ENCODE data around the gene COL4A2. TPM values are rescaled to one million over a fixed set of nuclear protein-coding genes. Genes with fewer than 3 reads are reported as not detected.

COL4A2 gene
- total RNA-seq, 1 donor from 2014 or later, result 417 TPM

DNA sequence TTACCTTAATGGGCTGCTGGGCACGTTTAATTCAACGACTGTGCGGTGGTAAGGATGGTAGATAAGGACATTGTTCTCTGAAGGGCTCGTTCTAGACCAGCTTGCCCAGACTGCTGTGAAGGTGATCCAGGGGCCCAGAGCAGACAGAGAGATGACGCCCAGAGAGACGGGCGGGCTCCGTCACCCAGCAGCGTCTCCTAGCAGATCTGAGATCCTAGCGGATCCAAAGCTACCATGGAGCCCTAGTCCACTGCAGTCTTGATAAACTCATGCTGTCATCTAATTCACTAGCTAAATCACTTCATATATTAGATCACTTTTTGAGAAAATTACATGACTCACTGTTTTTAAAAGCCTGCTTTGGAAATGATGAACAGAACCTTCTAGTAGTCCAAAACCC lies 21.5 kb downstream of the COL4A2 start:
- ATAC-seq, result no peak
- intact Hi-C loops (cut with DNase I), result no loop called here

DNA sequence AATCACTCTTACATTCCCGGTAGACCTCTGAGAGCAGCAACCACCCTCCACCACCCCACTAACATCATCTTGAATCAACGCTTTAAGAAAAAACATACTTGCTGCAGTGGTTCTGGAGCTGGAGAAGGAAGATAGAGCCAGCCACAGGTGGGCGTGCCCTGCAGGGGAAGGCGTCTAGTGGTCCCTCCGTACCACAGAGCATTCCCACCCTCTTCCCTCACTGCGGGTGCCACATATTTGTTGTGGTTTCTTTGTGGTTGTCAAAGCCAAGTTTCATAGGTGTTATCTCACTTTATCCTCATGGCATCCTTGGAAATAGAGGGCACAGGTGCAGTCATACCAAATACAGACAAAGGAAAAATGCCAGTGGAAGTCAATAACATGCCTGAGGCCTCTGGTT lies 22.2 kb downstream of the COL4A2 start:
- DNase-seq (ENCODE audit: low spot score) (no peak), ATAC-seq (no peak)
- intact Hi-C loops (cut with DNase I), result no loop called here

More for the DNA sequence above, 21.5 kb downstream of the COL4A2 start:
- no peak for DNase-seq (ENCODE audit: low spot score)

DNA sequence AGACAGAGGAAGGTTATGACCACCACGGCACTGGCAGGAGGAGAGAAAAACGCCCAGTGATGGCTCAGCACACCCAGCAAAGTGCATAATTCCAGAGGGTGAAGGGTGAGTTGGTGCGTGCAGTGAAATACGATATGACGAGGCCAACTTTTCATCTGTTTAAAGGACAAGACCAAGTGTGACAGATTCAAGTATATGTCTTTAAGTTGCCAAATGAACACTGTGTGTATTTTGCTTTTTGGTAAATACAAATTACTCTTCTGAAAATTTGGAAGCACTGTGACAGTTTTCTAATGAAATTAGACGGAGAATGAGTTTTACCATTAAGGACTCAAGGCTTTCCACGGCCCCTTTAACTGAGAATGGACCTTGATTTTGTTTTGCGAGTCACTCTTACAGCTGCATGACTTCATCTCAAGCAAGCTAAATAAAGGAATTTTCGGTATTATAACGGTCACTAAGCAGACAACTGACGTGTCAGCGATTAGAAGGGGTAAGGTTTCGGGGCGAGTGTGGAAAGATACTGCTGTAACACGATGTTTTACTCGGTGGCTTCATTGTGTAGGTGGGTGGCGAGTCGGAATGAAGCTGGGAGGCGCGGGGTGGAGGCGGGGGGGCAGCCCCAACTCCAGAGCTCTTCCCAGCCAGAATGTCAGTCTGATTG lies 22.8 kb downstream of the COL4A2 start:
- DNase-seq (ENCODE audit: low spot score) (no peak), ATAC-seq (peak; percentile 6)
- intact Hi-C loops (cut with DNase I), result no loop called here

DNA sequence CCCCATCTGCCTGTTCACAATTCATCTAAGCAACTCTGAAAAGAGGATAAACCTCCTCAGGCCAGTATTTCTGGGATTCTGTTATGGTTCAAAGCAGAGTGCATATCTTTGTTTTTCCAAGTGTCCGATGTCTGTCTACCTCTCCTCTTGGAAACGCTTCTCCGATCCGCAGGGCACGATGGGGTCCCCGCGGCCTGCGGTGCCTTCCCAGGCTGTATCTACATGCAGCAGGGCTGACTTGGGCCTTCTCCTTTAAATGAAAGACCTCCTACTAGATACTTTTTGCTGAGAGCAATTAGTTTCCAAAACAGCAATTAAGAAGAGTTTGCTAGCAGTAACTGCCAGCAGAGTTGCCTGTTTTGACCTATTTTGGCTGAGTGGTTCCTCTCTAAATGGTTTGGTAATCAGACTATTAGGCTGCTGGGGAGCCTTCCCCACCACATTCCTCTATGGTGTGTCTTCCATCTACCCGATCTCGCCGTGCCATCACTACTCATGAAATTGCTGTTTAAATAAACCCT lies 23.5 kb downstream of the COL4A2 start:
- DNase-seq (ENCODE audit: low spot score), result no peak
- intact Hi-C loops (cut with DNase I), result no loop called here
- peak; percentile 40 for ATAC-seq

DNA sequence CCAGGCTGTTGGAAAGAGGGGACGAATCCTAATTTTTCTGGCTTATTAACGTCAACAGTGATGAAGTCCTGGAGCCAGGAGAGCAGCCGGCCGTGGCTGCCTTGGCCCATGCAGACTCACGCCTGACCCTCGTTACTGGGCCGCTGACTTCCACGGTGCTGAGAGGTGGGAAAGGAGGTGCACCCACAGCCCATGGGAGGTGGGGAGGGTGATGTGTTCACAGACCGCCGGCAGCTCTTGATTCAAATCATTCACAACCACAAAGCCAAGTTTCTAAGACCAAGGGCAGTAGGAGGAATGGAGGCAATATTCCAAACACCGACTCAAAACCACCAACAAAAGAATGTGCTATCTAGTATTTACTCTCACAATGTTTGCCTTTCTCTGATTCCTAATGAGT lies 24.3 kb downstream of the COL4A2 start:
- ATAC-seq (peak; percentile 49), DNase-seq (ENCODE audit: low spot score) (no peak)
- intact Hi-C loops (cut with DNase I), result no loop called here

DNA sequence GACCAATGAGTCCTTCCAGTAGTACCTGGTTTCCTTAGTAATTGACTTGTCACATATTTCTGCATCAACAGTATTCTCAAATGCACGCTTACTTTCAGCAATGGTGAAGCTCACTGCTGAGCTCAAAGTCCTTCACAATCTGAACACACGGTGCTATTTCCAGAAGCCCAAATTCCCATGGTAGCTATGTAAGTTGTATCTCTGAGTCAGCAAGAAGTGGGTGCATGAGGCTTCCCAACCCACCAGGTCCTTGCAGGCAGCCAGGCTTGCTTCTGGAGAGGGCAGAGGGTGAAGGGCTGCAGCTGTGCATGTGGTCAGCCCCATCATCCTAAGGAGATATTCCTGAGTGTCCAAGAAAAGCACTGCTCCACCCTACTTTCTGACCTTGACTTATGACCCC lies 25.7 kb downstream of the COL4A2 start:
- ATAC-seq, result no peak

DNA sequence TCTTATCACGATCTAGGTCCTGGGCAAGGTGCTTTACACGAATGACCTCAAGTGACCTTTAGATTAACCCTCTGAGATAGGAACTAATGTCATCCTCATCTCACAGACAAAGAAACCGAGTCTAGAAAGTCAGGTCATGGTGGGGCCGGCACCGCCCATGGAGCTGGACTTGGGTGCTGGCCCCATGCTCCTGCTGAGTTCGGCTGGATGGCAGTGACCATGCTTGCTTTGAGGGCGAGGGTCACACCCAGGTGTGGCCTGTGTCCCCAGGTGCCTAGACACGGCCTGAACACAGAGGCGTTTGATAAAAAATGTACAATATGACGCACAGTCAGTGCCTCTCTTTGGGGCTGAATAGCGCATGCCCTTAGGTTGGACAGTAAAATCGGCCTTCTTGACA lies 26.8 kb downstream of the COL4A2 start:
- DNase-seq (ENCODE audit: low spot score) (no peak), ATAC-seq (no peak)
- intact Hi-C loops (cut with DNase I), result no loop called here

More for the DNA sequence above, 25.7 kb downstream of the COL4A2 start:
- DNase-seq (ENCODE audit: low spot score), result no peak
- intact Hi-C loops (cut with DNase I), result no loop called here

DNA sequence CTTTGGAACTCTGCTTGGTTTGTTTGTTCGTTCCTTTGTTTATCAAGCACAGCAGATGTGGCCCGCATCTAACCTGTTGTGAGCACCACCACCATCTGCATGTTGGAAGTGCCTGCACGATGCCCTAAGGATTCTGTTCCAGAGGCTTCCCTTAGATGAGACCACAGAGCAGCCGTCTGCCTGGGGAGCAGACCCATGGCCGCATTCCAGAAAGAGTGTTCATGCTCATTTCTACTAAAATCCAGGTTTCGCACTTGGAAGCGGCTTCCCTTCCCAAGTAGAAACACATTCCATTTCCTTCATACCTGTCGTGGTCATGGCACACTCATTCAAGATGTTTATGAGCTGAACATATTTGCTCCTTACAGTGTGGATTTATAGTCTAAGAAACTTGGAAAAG lies 27.2 kb downstream of the COL4A2 start:
- no peak for DNase-seq (ENCODE audit: low spot score)
- ATAC-seq, result no peak

DNA sequence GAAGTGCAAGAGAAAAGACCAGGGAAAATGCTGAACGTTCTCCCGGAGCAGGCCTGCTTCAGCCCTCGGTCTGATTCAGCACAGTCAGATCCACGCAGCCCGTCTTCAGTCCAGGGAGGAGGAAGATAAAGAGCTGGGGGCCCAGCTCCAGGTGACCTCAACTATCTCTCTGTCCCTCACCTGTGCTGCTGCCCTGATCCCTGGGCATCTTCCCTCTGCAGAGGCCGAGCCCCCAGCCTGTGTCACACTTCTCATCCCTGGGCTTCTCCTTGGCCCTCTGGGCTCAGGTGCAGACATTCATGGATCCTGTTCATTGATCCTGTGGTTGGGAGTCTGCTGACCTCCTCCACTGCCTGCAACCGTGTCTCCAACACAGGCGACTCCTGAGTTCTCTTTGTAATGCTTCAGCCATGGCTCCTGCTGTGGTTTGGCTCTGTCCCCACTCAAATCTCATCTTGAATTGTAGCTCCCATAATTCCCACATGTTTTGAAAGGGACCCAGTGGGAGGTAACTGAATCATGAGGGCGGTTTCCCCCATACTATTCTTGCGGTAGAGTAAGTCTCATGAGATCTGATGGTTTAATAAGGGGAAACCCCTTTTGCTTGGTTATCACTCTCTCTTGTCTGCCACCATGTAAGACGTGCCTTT lies 27.9 kb downstream of the COL4A2 start:
- intact Hi-C loops (cut with DNase I), result no loop called here
- DNase-seq (ENCODE audit: low spot score) (no peak), ATAC-seq (no peak)

More for the DNA sequence above, 27.2 kb downstream of the COL4A2 start:
- intact Hi-C loops (cut with DNase I), result no loop called here

DNA sequence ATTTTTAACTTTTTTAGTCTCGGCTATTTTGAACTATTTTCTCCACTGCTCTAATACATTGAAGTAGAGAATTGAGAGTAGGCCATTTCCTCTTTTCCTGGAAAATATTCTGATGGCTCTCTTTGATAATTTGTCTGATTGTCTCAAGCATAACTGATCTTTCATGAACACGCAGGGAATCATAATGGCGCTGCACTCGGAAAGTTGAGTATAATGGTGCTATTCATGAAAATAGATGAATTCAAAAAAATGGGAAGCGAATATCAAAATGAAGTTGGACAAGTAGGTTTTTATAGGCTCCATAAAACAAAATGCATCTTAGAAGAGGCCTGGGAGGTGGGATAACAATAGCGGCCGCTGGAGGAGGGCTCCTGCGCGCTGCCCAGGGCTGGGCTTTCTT lies 29.0 kb downstream of the COL4A2 start:
- DNase-seq (ENCODE audit: low spot score), result no peak
- intact Hi-C loops (cut with DNase I), result no loop called here
- ATAC-seq, result no peak

DNA sequence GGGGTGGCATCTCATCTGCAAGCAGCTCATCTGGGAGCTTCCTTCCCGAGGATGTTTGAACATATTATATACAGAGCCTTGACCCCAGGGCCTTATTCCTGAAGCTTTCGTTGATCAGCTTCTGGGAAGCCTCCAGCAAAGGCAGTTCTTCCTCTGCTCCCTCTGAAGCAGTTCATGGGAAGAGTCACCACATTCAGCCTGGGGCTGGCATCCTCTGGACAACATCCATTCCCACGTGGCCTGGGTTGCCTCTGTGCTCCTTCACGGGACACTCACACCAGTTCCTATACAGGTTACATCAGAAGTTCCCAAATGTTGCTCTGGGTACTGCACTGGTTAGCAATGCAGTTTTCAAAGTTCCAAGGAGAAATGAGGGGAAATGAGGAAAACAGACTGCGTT lies 29.6 kb downstream of the COL4A2 start:
- intact Hi-C loops (cut with DNase I), result no loop called here
- DNase-seq (ENCODE audit: low spot score) (no peak), ATAC-seq (no peak)

DNA sequence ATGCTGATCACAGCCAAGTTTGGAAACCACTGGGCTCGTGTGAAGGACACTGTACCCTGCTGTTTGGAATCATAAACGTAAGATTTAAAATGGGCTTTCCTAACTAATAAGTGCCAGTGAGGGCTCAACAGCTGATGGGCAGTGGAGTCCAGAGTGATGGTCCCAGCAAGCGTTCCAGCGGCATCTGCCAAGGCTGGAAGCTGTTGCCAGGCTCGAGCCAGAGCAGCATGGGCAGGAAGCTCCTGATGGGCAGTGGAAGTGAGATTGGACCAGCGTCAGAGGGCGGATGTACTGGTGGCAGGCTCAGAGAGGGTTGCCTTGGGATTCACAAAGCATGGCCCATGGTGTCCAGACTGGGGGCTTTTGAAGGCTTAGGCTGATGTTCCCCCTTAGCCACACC lies 30.2 kb downstream of the COL4A2 start:
- intact Hi-C loops (cut with DNase I), result no loop called here
- ATAC-seq (no peak), DNase-seq (ENCODE audit: low spot score) (no peak)

DNA sequence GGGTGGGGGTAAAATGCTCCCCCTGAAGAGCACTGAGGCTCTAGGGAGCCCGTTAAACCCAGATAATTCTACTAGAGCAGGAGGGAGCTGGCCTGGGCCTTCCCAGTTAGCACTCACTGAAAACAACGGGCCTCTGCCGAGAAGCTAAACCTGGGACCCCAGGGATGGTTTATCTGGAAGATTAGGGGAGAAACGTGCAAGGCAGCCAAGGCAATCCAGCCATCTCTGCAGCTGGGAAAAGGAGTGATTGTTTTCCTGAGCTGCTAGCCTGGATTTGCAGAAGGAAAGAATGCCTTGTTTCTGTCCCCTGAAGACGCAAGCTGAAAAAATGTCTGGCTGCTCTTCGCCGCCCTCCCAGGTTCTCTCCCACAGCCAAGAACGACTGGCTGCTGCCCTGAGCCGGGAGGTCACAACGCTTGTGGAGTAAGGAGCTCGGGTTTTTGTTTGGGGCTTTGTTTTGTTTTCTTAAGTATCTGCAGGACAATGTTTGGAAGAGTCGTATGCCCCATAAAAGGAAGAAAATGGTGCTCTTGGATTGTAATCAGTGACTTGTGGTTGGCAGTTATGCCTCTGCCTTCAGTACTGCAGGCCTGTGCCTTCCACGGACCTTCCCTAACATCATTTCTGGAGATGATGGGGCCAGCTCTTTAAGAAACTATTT lies 31.5 kb downstream of the COL4A2 start:
- ATAC-seq (peak; percentile 91), DNase-seq (ENCODE audit: low spot score) (peak; percentile 74)
- intact Hi-C loops (cut with DNase I), result no loop called here

DNA sequence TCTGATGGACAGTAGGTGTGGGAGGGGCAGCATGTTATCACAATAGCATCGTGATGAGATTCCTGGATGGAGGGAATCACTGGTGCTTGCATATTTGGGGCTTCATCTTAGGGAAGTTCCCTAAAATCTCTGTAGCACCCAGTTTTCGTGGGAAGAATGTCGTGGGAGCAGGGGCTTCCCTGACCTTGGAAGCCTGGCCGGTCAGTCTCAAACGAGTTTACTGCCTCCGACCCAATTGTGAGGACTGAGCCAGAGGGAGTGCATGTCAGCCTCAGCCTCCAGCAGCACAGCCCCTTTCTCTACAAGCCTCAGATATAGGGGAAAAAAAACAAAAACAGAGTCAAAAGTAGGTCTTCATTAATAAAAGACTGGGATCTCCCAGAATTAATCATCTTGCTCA lies 32.2 kb downstream of the COL4A2 start:
- intact Hi-C loops (cut with DNase I), result no loop called here
- ATAC-seq (no peak), DNase-seq (ENCODE audit: low spot score) (no peak)

DNA sequence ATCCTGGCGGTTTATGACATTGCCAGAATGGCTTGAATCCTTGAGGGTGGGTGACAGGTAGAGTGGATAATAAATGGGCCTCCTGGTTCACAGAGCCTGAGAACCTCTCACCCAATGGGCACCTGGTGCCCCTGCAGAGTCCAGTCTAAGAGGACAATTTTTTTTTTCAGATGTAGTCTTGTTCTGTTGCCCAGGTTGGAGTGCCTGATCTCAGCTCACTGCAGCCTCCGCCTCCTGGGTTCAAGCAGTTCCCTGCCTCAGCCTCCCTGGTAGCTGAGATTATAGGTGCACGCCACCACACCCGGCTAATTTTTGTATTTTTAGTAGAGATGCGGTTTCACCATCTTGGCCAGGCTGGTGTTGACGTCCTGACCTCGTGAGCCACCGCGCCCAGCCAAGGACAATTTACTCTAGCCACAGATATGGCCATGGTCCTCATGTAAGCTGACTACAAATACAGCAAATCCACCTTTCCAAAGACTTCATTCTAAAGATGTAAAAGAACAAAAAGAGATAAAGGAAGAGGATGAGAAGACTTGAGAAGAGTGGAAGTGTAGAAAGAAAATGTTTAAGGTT lies 33.0 kb downstream of the COL4A2 start:
- ATAC-seq, result no peak
- intact Hi-C loops (cut with DNase I), result no loop called here
- no peak for DNase-seq (ENCODE audit: low spot score)

DNA sequence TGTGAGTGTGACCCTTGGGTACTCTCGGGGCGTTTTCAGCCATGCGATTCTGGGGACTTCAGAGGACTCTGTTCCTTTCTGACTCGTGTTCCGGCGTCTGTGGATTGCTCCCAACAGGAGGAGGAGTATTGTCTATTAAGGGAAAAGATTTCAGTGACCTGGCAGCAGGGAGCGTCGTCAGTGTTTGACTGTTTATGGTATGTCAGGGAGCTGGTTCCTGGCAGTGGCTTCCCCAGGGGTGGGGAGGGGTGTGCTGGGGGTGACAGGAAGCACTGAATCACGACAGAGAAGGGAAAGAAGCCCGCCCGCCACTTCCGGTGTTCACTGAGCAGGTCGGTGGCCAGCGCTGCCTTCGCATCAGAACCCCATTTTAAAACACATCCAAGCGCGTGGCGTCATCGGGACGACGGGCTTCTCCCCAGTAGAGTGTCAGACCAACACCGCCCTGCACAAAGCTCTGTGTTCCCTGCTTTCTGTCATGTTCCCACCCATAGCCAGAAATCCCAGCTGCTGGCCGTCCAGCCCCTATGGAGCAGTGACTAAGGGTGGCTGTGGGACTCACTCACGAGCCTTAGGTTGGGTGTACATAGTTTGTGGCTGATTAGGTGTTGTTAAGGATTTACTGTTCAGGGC lies 33.8 kb downstream of the COL4A2 start:
- peak; percentile 6 for ATAC-seq
- peak; percentile 78 for DNase-seq (ENCODE audit: low spot score)
- intact Hi-C loops (cut with DNase I), result no loop called here

DNA sequence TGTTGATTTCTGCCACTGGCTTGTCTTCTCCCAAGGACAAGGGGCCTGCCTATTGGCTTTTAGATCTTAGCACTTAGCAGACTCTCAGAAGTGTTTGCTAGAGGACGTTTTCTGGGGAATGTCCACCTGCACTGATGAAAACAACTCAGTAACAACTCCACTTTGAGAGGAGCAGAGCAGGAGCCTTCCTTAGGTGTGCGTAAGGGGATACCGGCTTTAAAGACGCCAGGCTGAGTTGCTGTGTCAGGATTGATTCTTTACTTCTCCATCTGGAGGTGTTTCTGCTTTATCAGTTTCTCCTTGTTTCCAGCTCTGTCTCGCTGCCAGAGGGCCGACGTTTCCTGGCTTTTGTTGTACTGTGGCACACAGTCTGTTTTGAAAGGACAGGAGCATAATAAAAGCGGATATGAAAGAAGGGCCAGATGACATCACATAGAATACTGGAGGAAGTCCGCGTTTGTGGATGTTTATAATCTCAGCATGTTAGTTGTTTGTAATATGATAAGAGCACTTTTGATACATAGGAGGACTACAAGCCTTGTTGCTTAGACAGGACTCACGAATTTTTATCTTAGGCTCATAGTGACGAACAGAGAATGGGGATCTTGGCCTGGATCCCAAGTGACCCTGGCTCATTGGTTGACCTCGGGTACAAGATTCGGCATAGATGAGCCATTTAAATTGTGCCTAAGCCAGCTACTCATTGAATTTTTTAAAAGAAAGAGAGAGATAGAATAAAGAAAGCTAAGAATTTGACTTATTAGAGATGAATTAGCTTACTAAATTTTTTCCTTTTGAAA lies 34.6 kb downstream of the COL4A2 start:
- DNase-seq (ENCODE audit: low spot score) (no peak), ATAC-seq (no peak)
- intact Hi-C loops (cut with DNase I), result no loop called here

DNA sequence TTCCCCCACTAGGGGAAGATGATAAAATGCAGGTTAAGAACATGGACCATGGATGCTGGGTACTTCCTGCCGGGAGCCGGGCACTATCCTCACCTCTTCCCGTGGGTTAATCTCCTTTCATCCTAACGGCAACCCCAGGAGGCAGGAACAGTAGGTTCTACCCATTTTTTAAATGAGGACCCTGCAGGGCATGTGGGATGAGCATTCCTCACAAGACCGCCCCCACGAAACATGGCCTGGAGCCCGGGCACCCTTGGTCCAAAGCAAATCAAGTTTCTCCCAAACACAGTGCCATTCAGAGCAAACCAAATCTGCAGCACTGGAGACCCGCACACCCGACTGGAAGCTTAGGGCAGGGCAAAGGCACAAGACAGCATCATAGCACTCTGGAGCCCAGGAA lies 35.4 kb downstream of the COL4A2 start:
- DNase-seq (ENCODE audit: low spot score) (no peak), ATAC-seq (no peak)
- intact Hi-C loops (cut with DNase I), result no loop called here

Measured in sciatic nerve (tissue), 2 donors.